Effector memory CD8-positive, alpha-beta T cell (primary cell): ENCODE results near the gene OR10J4.

ENCODE experiments used
- ATAC-seq: fragments of 150-1000 bp; cut with Tn5 transposase; replicated peaks from 2 replicates; pipeline ENCODE4 v1.10.0; 2021; ENCODE audit warnings: mild to moderate bottlenecking, moderate library complexity
- DNase-seq, 3 experiments: peaks; one replicate each; pipeline ENCODE4 v3.0.0; 2021
- H3K27ac Mint-ChIP-seq, 2 donors: one replicate each; pipeline ENCODE4 v1.8.0; 2022; ENCODE audit warnings: mild to moderate bottlenecking in 2 of 2, mixed read lengths in 2 of 2, moderate library complexity in 2 of 2
- H3K27me3 Mint-ChIP-seq, 2 donors: one replicate each; pipeline ENCODE4 v1.8.0; 2022; ENCODE audit warnings: mixed read lengths in 2 of 2
- H3K36me3 Mint-ChIP-seq: one replicate; pipeline ENCODE4 v1.8.0; 2022; ENCODE audit warnings: mild to moderate bottlenecking, moderate library complexity, mixed read lengths; ENCODE audit not compliant: insufficient read depth
- H3K4me1 Mint-ChIP-seq, 2 donors: one replicate each; pipeline ENCODE4 v1.8.0; 2022; ENCODE audit warnings: low read depth in 2 of 2, mixed read lengths in 2 of 2
- H3K4me3 Mint-ChIP-seq, 2 donors: one replicate each; pipeline ENCODE4 v1.8.0; 2022; ENCODE audit warnings: mild to moderate bottlenecking in 2 of 2, mixed read lengths in 2 of 2, moderate library complexity in 2 of 2
- H3K9me3 Mint-ChIP-seq, 2 donors: one replicate each; pipeline ENCODE4 v1.8.0; 2022; ENCODE audit warnings: mixed read lengths in 2 of 2
- total RNA-seq, 9 experiments: gene quantifications; one replicate each; lab custom pipeline; 2026; lab: John Stamatoyannopoulos, UW

The OR10J4 gene
- total RNA-seq: 0 reads per million in 9 experiments

GRCh38 chr1:159431904-159432303 lies at the start of gene OR10J4:
Gene OR10J4, plus strand, starts transcription at chr1:159432204.
- DNase-seq: no peak
- Mint-ChIP-seq H3K36me3 (no peaks in the 10 kb centered on the region), H3K27ac (no peak within 1 kb of the TSS), H3K4me3 (no peak within 1 kb of the TSS), H3K4me1 (no peaks in the 10 kb centered on the region), H3K27me3 (peaks cover 32 to 53% of the 10 kb centered on the region in 2 donors), H3K9me3 (no peaks in the 10 kb centered on the region)
- ATAC-seq: no peak

GRCh38 chr1:159406821-159407220 lies 25.2 kb upstream of the OR10J4 start:
- Mint-ChIP-seq H3K27me3 (peaks cover 10 to 37% of the 10 kb centered on the region in 2 donors), H3K4me3 (no peak overlapping the region)
- no peak for ATAC-seq

GRCh38 chr1:159408862-159409400 lies 23.1 kb upstream of the OR10J4 start:
- no peaks in the 10 kb centered on the region for H3K36me3 Mint-ChIP-seq
- H3K4me3 Mint-ChIP-seq: no peak overlapping the region
- H3K9me3 Mint-ChIP-seq: no peaks in the 10 kb centered on the region
- no peak for ATAC-seq
- H3K4me1 Mint-ChIP-seq: no peaks in the 10 kb centered on the region
- H3K27ac Mint-ChIP-seq: no peak overlapping the region
- H3K27me3 Mint-ChIP-seq: peaks cover 10 to 19% of the 10 kb centered on the region in 2 donors
- DNase-seq: no peak

More at GRCh38 chr1:159406821-159407220, 25.2 kb upstream of the OR10J4 start:
- H3K36me3 Mint-ChIP-seq: no peaks in the 10 kb centered on the region
- no peak for DNase-seq
- H3K27ac Mint-ChIP-seq: no peak overlapping the region
- no peaks in the 10 kb centered on the region for H3K9me3 Mint-ChIP-seq
- H3K4me1 Mint-ChIP-seq: no peaks in the 10 kb centered on the region

GRCh38 chr1:159421821-159422220 lies 10.2 kb upstream of the OR10J4 start:
- DNase-seq: no peak
- Mint-ChIP-seq H3K36me3 (no peaks in the 10 kb centered on the region), H3K27ac (no peak overlapping the region), H3K4me1 (no peaks in the 10 kb centered on the region), H3K4me3 (no peak overlapping the region), H3K9me3 (peaks cover 7 to 8% of the 10 kb centered on the region in 2 donors), H3K27me3 (peaks cover 32 to 44% of the 10 kb centered on the region in 2 donors)
- no peak for ATAC-seq

- ATAC-seq (no peak), DNase-seq (no peak)
- Mint-ChIP-seq H3K9me3 (no peaks in the 10 kb centered on the region), H3K27ac (no peak overlapping the region), H3K4me3 (no peak overlapping the region), H3K36me3 (no peaks in the 10 kb centered on the region), H3K27me3 (peaks cover 25 to 30% of the 10 kb centered on the region in 2 donors), H3K4me1 (no peaks in the 10 kb centered on the region)
Measured at GRCh38 chr1:159428536-159428935, 3.5 kb upstream of the OR10J4 start.

- ATAC-seq (no peak), DNase-seq (no peak)
- Mint-ChIP-seq H3K27ac (no peak overlapping the region), H3K4me3 (no peak overlapping the region), H3K9me3 (no peaks in the 10 kb centered on the region), H3K36me3 (no peaks in the 10 kb centered on the region), H3K27me3 (peaks cover 24 to 27% of the 10 kb centered on the region in 2 donors), H3K4me1 (no peaks in the 10 kb centered on the region)
Measured at GRCh38 chr1:159429074-159429861, 2.7 kb upstream of the OR10J4 start.

- H3K36me3 Mint-ChIP-seq: no peaks in the 10 kb centered on the region
- H3K27ac Mint-ChIP-seq: no peak overlapping the region
- H3K4me1 Mint-ChIP-seq: no peaks in the 10 kb centered on the region
- no peak for DNase-seq
- no peak overlapping the region for H3K4me3 Mint-ChIP-seq
- peaks cover 23 to 44% of the 10 kb centered on the region in 2 donors for H3K27me3 Mint-ChIP-seq
- no peak for ATAC-seq
- no peaks in the 10 kb centered on the region for H3K9me3 Mint-ChIP-seq
Measured at GRCh38 chr1:159430985-159431384, 1.0 kb upstream of the OR10J4 start.

GRCh38 chr1:159436469-159436868 lies 4.5 kb downstream of the OR10J4 start:
- no peaks in the 10 kb centered on the region for H3K4me1 Mint-ChIP-seq
- DNase-seq (no peak), ATAC-seq (no peak)
- no peak overlapping the region for H3K27ac Mint-ChIP-seq
- H3K4me3 Mint-ChIP-seq: no peak overlapping the region
- H3K9me3 Mint-ChIP-seq: no peaks in the 10 kb centered on the region
- no peaks in the 10 kb centered on the region for H3K36me3 Mint-ChIP-seq
- H3K27me3 Mint-ChIP-seq: peaks cover 61 to 77% of the 10 kb centered on the region in 2 donors

GRCh38 chr1:159439422-159439821 lies 7.4 kb downstream of the OR10J4 start, which contains the start of gene OR10J1:
Gene OR10J1, plus strand, starts transcription at chr1:159439722. Its CDS starts 70 bp downstream, at chr1:159439792.
- DNase-seq (no peak), ATAC-seq (no peak)
- no peak within 1 kb of the TSS for H3K4me3 Mint-ChIP-seq
- no peaks in the 10 kb centered on the region for H3K4me1 Mint-ChIP-seq
- H3K27ac Mint-ChIP-seq: no peak within 1 kb of the TSS
- no peaks in the 10 kb centered on the region for H3K36me3 Mint-ChIP-seq
- H3K27me3 Mint-ChIP-seq: peaks cover 58 to 70% of the 10 kb centered on the region in 2 donors
- no peaks in the 10 kb centered on the region for H3K9me3 Mint-ChIP-seq

GRCh38 chr1:159441360-159441759 lies 9.4 kb downstream of the OR10J4 start:
- ATAC-seq (no peak), DNase-seq (no peak)
- Mint-ChIP-seq H3K9me3 (no peaks in the 10 kb centered on the region), H3K36me3 (no peaks in the 10 kb centered on the region), H3K27ac (no peak overlapping the region), H3K4me3 (no peak overlapping the region), H3K27me3 (peaks cover 50 to 62% of the 10 kb centered on the region in 2 donors), H3K4me1 (no peaks in the 10 kb centered on the region)

GRCh38 chr1:159442428-159442827 lies 10.4 kb downstream of the OR10J4 start:
- no peaks in the 10 kb centered on the region for H3K36me3 Mint-ChIP-seq
- no peak overlapping the region for H3K4me3 Mint-ChIP-seq
- H3K27me3 Mint-ChIP-seq: peaks cover 54 to 66% of the 10 kb centered on the region in 2 donors
- no peaks in the 10 kb centered on the region for H3K9me3 Mint-ChIP-seq
- ATAC-seq (no peak), DNase-seq (no peak)
- no peaks in the 10 kb centered on the region for H3K4me1 Mint-ChIP-seq
- H3K27ac Mint-ChIP-seq: no peak overlapping the region

GRCh38 chr1:159443066-159443750 lies 11.2 kb downstream of the OR10J4 start:
- Mint-ChIP-seq H3K27me3 (peaks cover 48 to 67% of the 10 kb centered on the region in 2 donors), H3K4me3 (no peak overlapping the region), H3K27ac (no peak overlapping the region), H3K4me1 (no peaks in the 10 kb centered on the region), H3K36me3 (no peaks in the 10 kb centered on the region), H3K9me3 (no peaks in the 10 kb centered on the region)
- ATAC-seq: no peak
- DNase-seq: no peak

GRCh38 chr1:159444511-159444910 lies 12.5 kb downstream of the OR10J4 start:
- H3K27me3 Mint-ChIP-seq: peaks cover 40 to 62% of the 10 kb centered on the region in 2 donors
- no peaks in the 10 kb centered on the region for H3K9me3 Mint-ChIP-seq
- ATAC-seq (no peak), DNase-seq (no peak)
- no peak overlapping the region for H3K27ac Mint-ChIP-seq
- H3K4me3 Mint-ChIP-seq: no peak overlapping the region
- H3K36me3 Mint-ChIP-seq: no peaks in the 10 kb centered on the region
- no peaks in the 10 kb centered on the region for H3K4me1 Mint-ChIP-seq
